ENCODE measurements around the gene MIB1.
"Not testable (repeated sequence)": the region's sequence is repeated elsewhere in the genome, so short reads cannot be mapped to it uniquely, and the experiment has no call there.

MIB1 gene

DNA sequence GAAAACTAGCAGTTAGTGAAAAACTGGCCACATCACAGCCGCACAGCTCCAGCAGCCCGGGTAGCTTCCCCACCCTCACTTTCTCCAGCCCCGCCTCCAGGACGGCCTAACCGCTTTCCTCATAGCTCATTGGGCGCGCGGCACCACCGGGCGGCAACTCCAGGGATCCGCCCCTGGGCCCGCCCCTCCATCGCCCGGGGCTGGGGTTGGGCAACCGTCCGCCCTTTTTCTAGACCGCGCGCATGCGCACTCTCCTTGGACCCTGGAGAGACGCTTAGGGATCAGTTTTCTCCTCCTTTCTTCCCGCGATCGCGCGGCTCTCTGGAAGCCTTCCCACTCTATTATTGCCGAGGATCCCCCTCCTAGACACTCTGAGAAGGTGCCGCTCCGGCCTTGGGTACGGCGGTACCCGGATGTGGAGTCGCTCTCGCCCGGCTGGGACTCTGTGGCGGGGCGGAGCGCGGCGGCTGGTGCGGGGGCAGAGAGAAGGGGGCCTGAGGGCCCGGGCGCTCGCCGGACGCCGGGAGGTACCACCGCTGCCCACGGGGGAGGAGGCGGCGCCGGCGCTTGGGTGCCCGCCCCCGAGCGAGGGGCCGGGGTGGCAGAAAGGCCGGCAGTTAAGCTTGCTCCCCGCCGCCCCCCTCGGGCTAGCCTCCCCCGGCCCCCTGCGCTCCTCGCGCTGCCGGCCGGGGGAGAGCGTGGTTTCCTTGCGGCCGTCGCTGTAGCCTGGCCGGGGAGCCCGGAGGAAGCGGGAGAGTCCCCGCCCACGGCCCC lies at the start of gene MIB1:
Gene MIB1 (plus strand): TSS at position 255 of the 774 bp plus-strand sequence. CDS start 792 bp downstream, outside the sequence.
- Histone ChIP-seq H3K9me3 (ENCODE audit: control insufficient read depth, insufficient read depth, low read length) (no peaks in the 10 kb centered on the region), H3K27ac (ENCODE audit: low read length) (no peak within 1 kb of the TSS), H3K4me1 (ENCODE audit: control insufficient read depth, insufficient read depth, low read length) (peaks cover 2% of the 10 kb centered on the region), H3K36me3 (ENCODE audit: control insufficient read depth, insufficient read depth, low read length) (no peaks in the 10 kb centered on the region; the same call in 1 of the 2 replicates), H3K27me3 (ENCODE audit: control insufficient read depth, insufficient read depth, low read length) (no peaks in the 10 kb centered on the region), H3K4me3 (ENCODE audit: low read length) (peak within 1 kb of the TSS; percentile 94)
- WGBS (ENCODE audit: insufficient coverage, insufficient read length) = no CpG with 5 or more reads among the region's 76 CpGs
- DNase-seq (ENCODE audit: low read depth, low spot score) = peak; percentile 85

DNA sequence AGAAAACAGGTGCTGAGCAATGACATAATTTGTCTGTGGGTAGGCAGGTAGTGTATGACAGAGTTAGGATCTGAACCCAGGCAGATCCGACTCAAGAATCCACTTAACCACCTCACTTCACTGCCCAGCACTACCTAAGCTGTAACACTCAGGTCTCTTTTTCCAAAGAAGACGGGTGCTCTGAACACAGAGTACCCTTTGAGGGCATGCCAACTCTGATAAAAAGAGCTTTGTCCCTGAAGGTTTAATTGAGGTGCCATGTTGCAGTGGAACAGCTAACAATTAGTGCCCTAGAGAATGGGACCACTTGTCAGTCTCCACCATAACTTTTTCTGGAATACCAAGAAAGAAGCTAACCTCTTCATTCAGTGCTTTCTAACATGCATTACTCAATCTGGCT lies 47.3 kb upstream of the MIB1 start:
- Histone ChIP-seq H3K4me1 (ENCODE audit: control insufficient read depth, insufficient read depth, low read length) (no peaks in the 10 kb centered on the region), H3K36me3 (ENCODE audit: control insufficient read depth, insufficient read depth, low read length) (no peaks in the 10 kb centered on the region), H3K27me3 (ENCODE audit: control insufficient read depth, insufficient read depth, low read length) (no peaks in the 10 kb centered on the region), H3K9me3 (ENCODE audit: control insufficient read depth, insufficient read depth, low read length) (no peaks in the 10 kb centered on the region), H3K4me3 (ENCODE audit: low read length) (no peak overlapping the region), H3K27ac (ENCODE audit: low read length) (no peak overlapping the region)
- DNase-seq (ENCODE audit: low read depth, low spot score) = no peak
- no CpG with 5 or more reads among the region's 2 CpGs for WGBS (ENCODE audit: insufficient coverage, insufficient read length)

DNA sequence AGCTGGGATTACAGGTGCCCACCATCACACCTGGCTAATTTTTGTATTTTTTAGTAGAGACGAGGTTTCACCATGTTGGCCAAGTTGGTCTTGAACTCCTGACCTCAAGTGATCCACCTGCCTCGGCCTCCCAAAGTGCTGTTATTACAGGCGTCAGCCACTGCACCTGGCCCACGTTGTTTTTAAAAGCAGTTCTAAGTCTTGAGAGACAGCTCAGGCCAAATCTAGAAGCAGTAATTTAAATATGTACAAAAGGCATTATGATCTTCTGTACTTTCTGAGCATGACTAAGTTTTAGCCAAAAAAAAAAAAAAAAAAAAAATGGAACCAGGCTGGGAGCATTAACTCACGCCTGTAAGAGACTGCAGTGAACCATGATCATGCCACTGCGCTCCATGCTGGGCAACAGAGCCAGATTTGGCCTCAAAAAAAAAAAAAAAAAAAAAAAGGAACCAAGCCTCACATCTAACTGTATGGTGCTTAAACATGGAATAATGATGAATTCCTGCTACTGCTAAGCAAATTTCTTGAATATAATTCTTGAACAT lies 40.0 kb upstream of the MIB1 start:
- no peak for DNase-seq (ENCODE audit: low read depth, low spot score)

DNA sequence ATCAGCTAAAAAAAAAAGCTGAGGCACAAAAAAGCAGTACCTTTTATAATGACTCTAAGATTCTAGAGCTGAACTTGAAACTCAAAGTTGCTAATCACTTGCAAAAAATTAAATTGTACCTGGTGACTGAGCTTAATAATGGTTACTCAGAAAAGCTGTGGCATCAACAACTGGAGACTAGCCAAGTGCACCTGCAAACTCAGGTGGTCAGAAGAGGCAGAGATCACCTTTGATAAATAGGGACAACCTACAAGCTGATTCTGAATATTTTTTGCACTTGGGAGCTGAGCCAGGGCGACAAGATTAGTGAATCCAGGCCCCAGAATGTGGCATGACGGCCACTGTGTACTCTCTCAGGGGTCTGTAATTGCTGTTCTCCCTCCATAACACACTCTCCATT lies 39.0 kb upstream of the MIB1 start:
- WGBS (ENCODE audit: insufficient coverage, insufficient read length) = no CpG with 5 or more reads among the region's 2 CpGs
- Histone ChIP-seq H3K36me3 (ENCODE audit: control insufficient read depth, insufficient read depth, low read length) (peaks cover 5% of the 10 kb centered on the region), H3K27me3 (ENCODE audit: control insufficient read depth, insufficient read depth, low read length) (no peaks in the 10 kb centered on the region), H3K4me1 (ENCODE audit: control insufficient read depth, insufficient read depth, low read length) (no peaks in the 10 kb centered on the region), H3K27ac (ENCODE audit: low read length) (no peak overlapping the region), H3K4me3 (ENCODE audit: low read length) (no peak overlapping the region), H3K9me3 (ENCODE audit: control insufficient read depth, insufficient read depth, low read length) (no peaks in the 10 kb centered on the region)
- DNase-seq (ENCODE audit: low read depth, low spot score) = no peak

More for the DNA sequence above, 40.0 kb upstream of the MIB1 start:
- no peak overlapping the region for H3K27ac ChIP-seq (ENCODE audit: low read length)
- no peak overlapping the region for H3K4me3 ChIP-seq (ENCODE audit: low read length)
- WGBS (ENCODE audit: insufficient coverage, insufficient read length) = no CpG with 5 or more reads among the region's 6 CpGs
- H3K36me3 ChIP-seq (ENCODE audit: control insufficient read depth, insufficient read depth, low read length) = peaks cover 2% of the 10 kb centered on the region; the same call in 1 of the 2 replicates
- no peaks in the 10 kb centered on the region for H3K9me3 ChIP-seq (ENCODE audit: control insufficient read depth, insufficient read depth, low read length)
- H3K4me1 ChIP-seq (ENCODE audit: control insufficient read depth, insufficient read depth, low read length) = no peaks in the 10 kb centered on the region
- H3K27me3 ChIP-seq (ENCODE audit: control insufficient read depth, insufficient read depth, low read length) = no peaks in the 10 kb centered on the region

DNA sequence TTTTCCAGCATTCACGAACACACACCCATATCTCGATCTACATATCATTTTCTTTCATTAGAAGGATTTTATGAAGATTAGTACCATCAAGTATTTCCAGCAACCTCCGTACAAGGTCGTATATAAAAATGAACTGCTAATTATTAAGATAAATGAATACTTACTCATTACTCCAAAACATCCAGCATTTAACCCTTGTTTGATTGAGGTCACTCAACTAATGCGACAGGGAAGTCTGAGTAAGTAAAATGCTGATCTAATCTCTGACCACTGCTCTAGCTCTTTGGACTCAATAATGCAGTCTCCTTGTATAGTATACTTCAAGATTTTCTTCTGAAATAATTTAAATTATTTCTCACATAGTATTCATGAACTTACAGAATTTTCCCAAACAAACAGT lies 38.0 kb upstream of the MIB1 start:
- H3K4me3 ChIP-seq (ENCODE audit: low read length) = no peak overlapping the region
- no peak for DNase-seq (ENCODE audit: low read depth, low spot score)
- H3K36me3 ChIP-seq (ENCODE audit: control insufficient read depth, insufficient read depth, low read length) = peaks cover 5% of the 10 kb centered on the region
- no peaks in the 10 kb centered on the region for H3K27me3 ChIP-seq (ENCODE audit: control insufficient read depth, insufficient read depth, low read length)
- no peak overlapping the region for H3K27ac ChIP-seq (ENCODE audit: low read length)
- 97% methylated on average over 2 of the region's 5 CpGs for WGBS (ENCODE audit: insufficient coverage, insufficient read length)
- H3K4me1 ChIP-seq (ENCODE audit: control insufficient read depth, insufficient read depth, low read length) = no peaks in the 10 kb centered on the region
- no peaks in the 10 kb centered on the region for H3K9me3 ChIP-seq (ENCODE audit: control insufficient read depth, insufficient read depth, low read length)

DNA sequence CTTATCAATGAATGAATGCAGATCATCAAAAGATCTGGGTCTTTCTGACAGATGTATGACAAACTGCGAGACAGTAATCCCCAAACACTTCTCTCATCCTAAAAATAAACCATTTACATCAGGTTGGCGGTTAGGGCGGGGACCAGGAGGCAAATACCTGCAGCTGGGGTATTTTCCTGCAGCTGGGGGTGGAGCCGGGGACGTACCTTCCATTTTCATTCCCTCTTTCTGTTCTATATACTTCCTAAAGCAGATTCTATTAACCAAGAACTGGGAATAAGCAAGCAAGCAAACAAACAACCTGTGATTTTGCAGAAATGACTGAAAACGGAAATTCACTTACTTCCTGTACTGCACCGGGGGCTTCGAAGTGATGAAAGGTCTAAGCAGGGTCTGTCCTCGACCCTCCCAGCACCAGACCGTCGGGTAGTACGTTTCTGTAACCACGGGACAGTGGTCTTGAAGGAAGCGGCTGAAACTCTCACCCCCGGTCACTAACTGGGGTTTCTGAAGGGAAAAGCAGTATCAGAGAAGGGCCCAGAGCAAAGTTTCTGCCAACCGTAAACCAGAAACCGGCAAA lies 37.3 kb upstream of the MIB1 start:
- no peaks in the 10 kb centered on the region for H3K9me3 ChIP-seq (ENCODE audit: control insufficient read depth, insufficient read depth, low read length)
- no peaks in the 10 kb centered on the region for H3K4me1 ChIP-seq (ENCODE audit: control insufficient read depth, insufficient read depth, low read length)
- no peaks in the 10 kb centered on the region for H3K27me3 ChIP-seq (ENCODE audit: control insufficient read depth, insufficient read depth, low read length)
- no CpG with 5 or more reads among the region's 17 CpGs for WGBS (ENCODE audit: insufficient coverage, insufficient read length)
- no peak overlapping the region for H3K27ac ChIP-seq (ENCODE audit: low read length)
- H3K36me3 ChIP-seq (ENCODE audit: control insufficient read depth, insufficient read depth, low read length) = peaks cover 5% of the 10 kb centered on the region
- no peak for DNase-seq (ENCODE audit: low read depth, low spot score)
- peak overlapping the region; percentile 58; the same call in 1 of the 2 replicates for H3K4me3 ChIP-seq (ENCODE audit: low read length)

DNA sequence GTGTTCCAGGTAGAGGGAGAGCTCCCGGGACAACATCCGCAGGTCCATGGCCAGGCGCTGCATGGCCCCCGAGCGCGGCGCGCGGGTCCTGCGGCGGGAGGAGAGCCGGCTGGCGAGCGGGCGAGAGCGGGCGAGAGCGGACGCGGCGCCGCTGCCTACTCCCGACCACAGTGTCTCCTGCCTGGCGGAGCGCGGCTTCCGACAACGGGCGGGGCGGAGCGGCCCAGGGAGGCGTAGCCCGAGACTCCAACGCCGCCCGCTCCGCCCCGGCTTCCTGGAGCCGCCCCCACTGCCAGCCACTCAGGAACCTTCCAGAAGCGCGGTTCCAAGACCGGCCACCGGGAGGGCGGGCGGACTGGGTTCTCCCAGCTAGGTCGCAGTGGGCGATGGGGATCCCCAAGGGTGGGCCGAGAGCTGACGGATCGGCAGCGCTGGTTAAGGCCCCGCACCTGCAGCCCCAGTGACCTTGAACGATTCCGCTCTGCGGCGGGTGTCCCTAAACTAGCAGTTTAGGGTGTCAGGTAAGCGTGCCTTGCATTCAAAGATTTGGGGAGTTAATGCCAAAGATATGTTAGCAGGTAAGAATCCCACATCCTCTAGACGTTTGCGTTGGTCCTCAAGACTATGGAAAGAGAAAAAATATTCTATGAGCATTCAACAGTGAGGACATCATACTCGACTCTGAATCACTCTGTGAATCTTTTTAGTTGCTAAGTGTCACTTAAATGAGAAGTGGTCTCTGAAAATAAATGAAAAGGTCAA lies 35.8 kb upstream of the MIB1 start, which contains the start of gene ABHD3:
Gene ABHD3 (minus strand): TSS at position 172 of the 762 bp plus-strand sequence. CDS start 109 bp downstream, at position 63.
- H3K4me1 ChIP-seq (ENCODE audit: control insufficient read depth, insufficient read depth, low read length) = no peaks in the 10 kb centered on the region
- peaks cover 3% of the 10 kb centered on the region; the same call in 1 of the 2 replicates for H3K36me3 ChIP-seq (ENCODE audit: control insufficient read depth, insufficient read depth, low read length)
- H3K27ac ChIP-seq (ENCODE audit: low read length) = no peak within 1 kb of the TSS
- H3K4me3 ChIP-seq (ENCODE audit: low read length) = peak within 1 kb of the TSS; percentile 58
- DNase-seq (ENCODE audit: low read depth, low spot score) = peak; percentile 83
- WGBS (ENCODE audit: insufficient coverage, insufficient read length) = no CpG with 5 or more reads among the region's 60 CpGs
- H3K27me3 ChIP-seq (ENCODE audit: control insufficient read depth, insufficient read depth, low read length) = no peaks in the 10 kb centered on the region
- no peaks in the 10 kb centered on the region for H3K9me3 ChIP-seq (ENCODE audit: control insufficient read depth, insufficient read depth, low read length)

DNA sequence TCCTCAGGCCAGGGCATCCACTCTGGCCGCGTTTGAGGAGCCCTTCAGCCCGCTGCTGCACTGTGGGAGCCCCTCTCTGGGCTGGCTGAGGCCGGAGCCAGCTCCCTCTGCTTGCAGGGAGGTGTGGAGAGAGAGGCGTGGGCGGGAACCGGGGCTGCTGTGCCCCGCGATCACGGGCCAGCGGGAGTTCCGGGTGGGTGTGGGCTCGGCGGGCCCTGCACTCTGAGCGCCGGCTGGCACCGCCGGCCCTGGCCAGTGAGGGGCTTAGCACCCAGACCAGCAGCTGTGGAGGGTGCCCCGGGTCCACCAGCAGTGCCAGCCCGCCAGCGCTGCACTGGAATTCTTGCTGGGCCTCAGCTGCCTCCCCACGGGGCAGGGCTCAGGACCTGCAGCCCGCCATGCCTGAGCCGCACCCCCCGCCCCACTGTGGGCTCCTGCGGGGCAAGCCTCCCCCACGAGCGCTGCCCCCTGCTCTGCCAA lies 34.2 kb upstream of the MIB1 start:
- no peaks in the 10 kb centered on the region for H3K4me1 ChIP-seq (ENCODE audit: control insufficient read depth, insufficient read depth, low read length)
- no peaks in the 10 kb centered on the region for H3K27me3 ChIP-seq (ENCODE audit: control insufficient read depth, insufficient read depth, low read length)
- H3K9me3 ChIP-seq (ENCODE audit: control insufficient read depth, insufficient read depth, low read length) = no peaks in the 10 kb centered on the region
- no peak for DNase-seq (ENCODE audit: low read depth, low spot score)
- WGBS (ENCODE audit: insufficient coverage, insufficient read length) = no CpG with 5 or more reads among the region's 28 CpGs
- no peak overlapping the region for H3K27ac ChIP-seq (ENCODE audit: low read length)
- no peak overlapping the region for H3K4me3 ChIP-seq (ENCODE audit: low read length)
- peaks cover 3% of the 10 kb centered on the region; the same call in 1 of the 2 replicates for H3K36me3 ChIP-seq (ENCODE audit: control insufficient read depth, insufficient read depth, low read length)

DNA sequence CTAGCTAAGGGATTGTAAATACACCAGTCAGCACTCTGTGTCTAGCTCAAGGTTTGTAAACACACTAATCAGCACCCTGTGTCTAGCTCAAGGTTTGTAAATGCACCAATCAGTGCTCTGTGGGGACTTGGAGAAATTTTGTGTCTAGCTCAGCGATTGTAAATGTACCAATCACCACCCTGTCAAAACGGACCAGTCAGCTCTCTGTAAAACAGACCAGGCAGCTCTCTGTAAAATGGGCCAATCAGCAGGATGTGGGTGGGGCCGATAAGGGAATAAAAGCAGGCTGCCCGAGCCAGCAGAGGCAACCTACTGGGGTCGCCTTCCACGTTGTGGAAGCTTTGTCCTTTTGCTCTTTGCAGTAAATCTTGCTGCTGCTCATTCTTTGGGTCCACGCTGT lies 33.5 kb upstream of the MIB1 start:
- DNase-seq (ENCODE audit: low read depth, low spot score); H3K27me3 ChIP-seq (ENCODE audit: control insufficient read depth, insufficient read depth, low read length); H3K4me1 ChIP-seq (ENCODE audit: control insufficient read depth, insufficient read depth, low read length); H3K4me3 ChIP-seq (ENCODE audit: low read length); H3K36me3 ChIP-seq (ENCODE audit: control insufficient read depth, insufficient read depth, low read length); H3K27ac ChIP-seq (ENCODE audit: low read length); H3K9me3 ChIP-seq (ENCODE audit: control insufficient read depth, insufficient read depth, low read length): not testable (repeated sequence)
- no CpG with 5 or more reads among the region's 7 CpGs for WGBS (ENCODE audit: insufficient coverage, insufficient read length)

DNA sequence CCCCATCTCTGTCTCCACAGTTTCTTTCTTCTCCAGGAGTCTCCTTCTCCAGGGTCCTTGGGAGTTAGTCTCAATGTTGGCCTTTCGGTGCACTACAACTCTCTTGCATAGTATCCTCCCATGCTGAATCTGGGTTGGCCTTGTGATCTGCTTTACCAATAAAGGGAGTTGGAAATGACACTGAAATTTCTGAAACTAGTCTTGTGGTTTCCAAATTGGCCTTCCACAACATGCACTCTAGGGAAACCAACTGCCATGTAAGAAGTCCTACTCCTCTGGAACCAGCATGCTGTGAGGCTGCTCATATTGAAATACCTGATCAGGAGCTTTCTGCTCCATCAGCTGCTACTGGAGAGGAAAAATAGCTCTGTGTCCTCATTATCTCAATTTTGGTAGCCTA lies 26.1 kb upstream of the MIB1 start:
- WGBS (ENCODE audit: insufficient coverage, insufficient read length) = no CpG with 5 or more reads among the region's 1 CpG
- no peaks in the 10 kb centered on the region for H3K9me3 ChIP-seq (ENCODE audit: control insufficient read depth, insufficient read depth, low read length)

More for the DNA sequence above, 26.1 kb upstream of the MIB1 start:
- H3K27me3 ChIP-seq (ENCODE audit: control insufficient read depth, insufficient read depth, low read length) = no peaks in the 10 kb centered on the region
- no peaks in the 10 kb centered on the region for H3K36me3 ChIP-seq (ENCODE audit: control insufficient read depth, insufficient read depth, low read length)
- no peak overlapping the region for H3K4me3 ChIP-seq (ENCODE audit: low read length)
- no peaks in the 10 kb centered on the region for H3K4me1 ChIP-seq (ENCODE audit: control insufficient read depth, insufficient read depth, low read length)
- DNase-seq (ENCODE audit: low read depth, low spot score) = no peak
- no peak overlapping the region for H3K27ac ChIP-seq (ENCODE audit: low read length)
